Osteocyte (in vitro differentiated cells): ENCODE data around the gene NT5C3A. TPM values are rescaled to one million over a fixed set of nuclear protein-coding genes. Genes with fewer than 3 reads are reported as not detected.

Experiments
- DNase-seq: peaks from one replicate; pipeline ENCODE4 v3.0.0; 2021; ENCODE audit warnings: mixed read lengths; ENCODE audit not compliant: unreplicated experiment; ENCODE audit errors: extremely low spot score
- H3K27ac Mint-ChIP-seq: one replicate; pipeline ENCODE4 v1.8.0; 2021; ENCODE audit warnings: mild to moderate bottlenecking, mixed read lengths; ENCODE audit not compliant: unreplicated experiment
- H3K27me3 Mint-ChIP-seq: one replicate; pipeline ENCODE4 v1.8.0; 2021; ENCODE audit warnings: mixed read lengths; ENCODE audit not compliant: unreplicated experiment
- H3K36me3 Mint-ChIP-seq: one replicate; pipeline ENCODE4 v1.8.0; 2021; ENCODE audit warnings: mixed read lengths; ENCODE audit not compliant: unreplicated experiment
- H3K4me1 Mint-ChIP-seq: one replicate; pipeline ENCODE4 v1.8.0; 2021; ENCODE audit warnings: mixed read lengths; ENCODE audit not compliant: unreplicated experiment
- H3K4me3 Mint-ChIP-seq: one replicate; pipeline ENCODE4 v1.8.0; 2021; ENCODE audit warnings: mild to moderate bottlenecking, moderate library complexity, mixed read lengths; ENCODE audit not compliant: unreplicated experiment
- H3K9me3 Mint-ChIP-seq: one replicate; pipeline ENCODE4 v1.8.0; 2021; ENCODE audit warnings: mixed read lengths; ENCODE audit not compliant: unreplicated experiment
- total RNA-seq: library from RNA; stranded (reverse); gene quantifications from 2 replicates; pipeline ENCODE4 v1.2.1, GENCODE V29; 2021
- TF ChIP-seq, protein P1 (sequence below): fragments of 200-600 bp; sonication (generic); IDR thresholded peaks from 2 replicates; pipeline ENCODE4 v1.5.0; 2021; ENCODE audit warnings: antibody characterized with exemption, mild to moderate bottlenecking, moderate library complexity

NT5C3A gene
- total RNA-seq, 1 donor from 2014 or later = 20.4 TPM

GRCh38 chr7:33066771-33067170 lies 4.2 kb upstream of the NT5C3A start:
- Mint-ChIP-seq H3K27me3 (no peaks in the 10 kb centered on the region), H3K36me3 (peaks cover 21% of the 10 kb centered on the region), H3K9me3 (peaks cover 29% of the 10 kb centered on the region), H3K4me3 (no peak overlapping the region), H3K4me1 (peaks cover 14% of the 10 kb centered on the region), H3K27ac (no peak overlapping the region)
- TF ChIP-seq, protein P1, sequence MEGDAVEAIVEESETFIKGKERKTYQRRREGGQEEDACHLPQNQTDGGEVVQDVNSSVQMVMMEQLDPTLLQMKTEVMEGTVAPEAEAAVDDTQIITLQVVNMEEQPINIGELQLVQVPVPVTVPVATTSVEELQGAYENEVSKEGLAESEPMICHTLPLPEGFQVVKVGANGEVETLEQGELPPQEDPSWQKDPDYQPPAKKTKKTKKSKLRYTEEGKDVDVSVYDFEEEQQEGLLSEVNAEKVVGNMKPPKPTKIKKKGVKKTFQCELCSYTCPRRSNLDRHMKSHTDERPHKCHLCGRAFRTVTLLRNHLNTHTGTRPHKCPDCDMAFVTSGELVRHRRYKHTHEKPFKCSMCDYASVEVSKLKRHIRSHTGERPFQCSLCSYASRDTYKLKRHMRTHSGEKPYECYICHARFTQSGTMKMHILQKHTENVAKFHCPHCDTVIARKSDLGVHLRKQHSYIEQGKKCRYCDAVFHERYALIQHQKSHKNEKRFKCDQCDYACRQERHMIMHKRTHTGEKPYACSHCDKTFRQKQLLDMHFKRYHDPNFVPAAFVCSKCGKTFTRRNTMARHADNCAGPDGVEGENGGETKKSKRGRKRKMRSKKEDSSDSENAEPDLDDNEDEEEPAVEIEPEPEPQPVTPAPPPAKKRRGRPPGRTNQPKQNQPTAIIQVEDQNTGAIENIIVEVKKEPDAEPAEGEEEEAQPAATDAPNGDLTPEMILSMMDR = no peak
- DNase-seq = no peak

DNA sequence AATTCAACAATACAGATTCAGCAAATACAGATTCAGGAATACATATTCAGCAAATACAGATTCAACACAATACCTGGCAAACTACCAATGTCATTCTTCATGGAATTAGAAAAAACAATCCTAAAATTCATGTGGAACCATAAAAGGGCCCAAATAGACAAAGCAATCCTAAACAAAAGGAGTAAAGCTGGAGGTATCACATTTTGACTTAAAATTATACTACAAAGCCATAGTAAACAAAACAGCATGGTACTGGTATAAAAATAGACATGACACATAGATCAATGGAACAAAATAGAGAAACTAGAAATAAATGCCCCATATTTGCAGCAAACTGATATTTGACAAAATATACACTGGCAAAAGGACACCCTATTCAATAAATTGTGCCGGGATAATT lies 3.4 kb upstream of the NT5C3A start:
- Mint-ChIP-seq H3K4me3 (no peak overlapping the region), H3K27ac (no peak overlapping the region), H3K27me3 (no peaks in the 10 kb centered on the region), H3K36me3 (peaks cover 21% of the 10 kb centered on the region), H3K9me3 (peaks cover 29% of the 10 kb centered on the region), H3K4me1 (peaks cover 20% of the 10 kb centered on the region)
- TF ChIP-seq, protein P1 = no peak
- DNase-seq = no peak

DNA sequence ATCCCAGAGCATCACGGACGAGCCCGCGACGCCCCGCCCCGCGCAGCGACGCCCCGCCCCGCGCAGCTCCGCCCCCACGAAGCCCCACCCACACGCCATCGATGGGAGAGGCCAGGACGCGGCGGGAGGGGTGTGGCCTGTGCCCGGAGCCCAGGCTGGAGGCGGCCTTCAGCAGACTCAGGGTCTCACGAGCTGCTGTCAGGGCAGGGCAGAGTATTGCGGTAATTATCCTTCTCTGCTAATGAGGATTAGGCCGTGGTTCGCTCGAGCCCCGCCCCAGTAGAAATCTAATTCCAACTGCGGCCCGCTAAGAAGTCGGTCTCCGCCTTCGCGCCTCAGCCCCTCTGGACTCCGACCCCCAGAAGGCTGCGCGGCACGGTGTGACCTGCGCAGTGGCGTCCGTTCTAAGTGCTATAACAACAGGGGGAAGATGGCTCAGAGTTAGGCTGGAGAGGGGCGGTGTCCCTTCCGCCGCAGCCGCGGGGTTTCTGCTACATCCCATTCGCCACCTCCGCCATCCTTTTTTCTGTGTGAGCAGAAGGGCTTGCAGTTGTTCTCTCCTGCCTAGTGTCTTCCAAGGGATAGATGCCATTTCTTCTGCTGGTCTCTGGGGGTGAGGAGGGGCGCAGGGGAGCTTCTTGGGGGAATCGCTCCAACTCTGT lies 337 bp upstream of the NT5C3A start:
- peak; percentile 98 for DNase-seq
- no peaks in the 10 kb centered on the region for H3K27me3 Mint-ChIP-seq
- H3K4me3 Mint-ChIP-seq = peak overlapping the region; percentile 91
- H3K4me1 Mint-ChIP-seq = peaks cover 38% of the 10 kb centered on the region
- peaks cover 20% of the 10 kb centered on the region for H3K36me3 Mint-ChIP-seq
- peak overlapping the region; percentile 93 for H3K27ac Mint-ChIP-seq
- TF ChIP-seq, protein P1 = no peak
- peaks cover 14% of the 10 kb centered on the region for H3K9me3 Mint-ChIP-seq

GRCh38 chr7:33061282-33061937 lies 1.2 kb downstream of the NT5C3A start:
- no peak for DNase-seq
- TF ChIP-seq, protein P1 = no peak
- Mint-ChIP-seq H3K4me3 (peak overlapping the region; percentile 91), H3K36me3 (peaks cover 19% of the 10 kb centered on the region), H3K4me1 (peaks cover 38% of the 10 kb centered on the region), H3K27me3 (no peaks in the 10 kb centered on the region), H3K9me3 (peaks cover 9% of the 10 kb centered on the region), H3K27ac (peak overlapping the region; percentile 81)

GRCh38 chr7:33059635-33060034 lies 2.9 kb downstream of the NT5C3A start:
- TF ChIP-seq, protein P1 = no peak
- Mint-ChIP-seq H3K4me3 (no peak overlapping the region), H3K9me3 (no peaks in the 10 kb centered on the region), H3K27ac (no peak overlapping the region), H3K36me3 (peaks cover 11% of the 10 kb centered on the region), H3K4me1 (peaks cover 41% of the 10 kb centered on the region), H3K27me3 (no peaks in the 10 kb centered on the region)
- no peak for DNase-seq
